ENCODE measurements around the gene FGF18. TPM values are rescaled to one million over a fixed set of nuclear protein-coding genes. Genes with fewer than 3 reads are reported as not detected.

FGF18 gene
- total and polyA plus RNA-seq, 2 experiments from 2014 or later = 0.09 TPM; not detected in 1

GRCh38 chr5:171432583-171433351, 13.3 kb downstream of the FGF18 start:
- H3K4me1 ChIP-seq (ENCODE audit: insufficient read depth) = no peaks in the 10 kb centered on the region
- in situ Hi-C loops (cut with MboI) = no loop called here
- H3K4me3 ChIP-seq = no peak overlapping the region
- TF ChIP-seq EZH2 (IDR thresholded peaks at IDR 0.05; ENCODE audit: insufficient read depth, poor library complexity, severe bottlenecking) (no peak), EZH2phosphoT487 (IDR thresholded peaks at IDR 0.05; ENCODE audit: insufficient read depth, low read depth) (no peak)
- no peak for DNase-seq
- no peaks in the 10 kb centered on the region for H3K36me3 ChIP-seq (ENCODE audit: low read depth)
- H3K9me3 ChIP-seq (ENCODE audit: low read depth) = no peaks in the 10 kb centered on the region
- no peak overlapping the region for H2AFZ ChIP-seq
- H3K4me2 ChIP-seq (ENCODE audit: unreplicated experiment) = no peak overlapping the region
- H3F3A ChIP-seq (ENCODE audit: insufficient read depth) = no peaks in the 10 kb centered on the region
- no peaks in the 10 kb centered on the region for H3K9me2 ChIP-seq (ENCODE audit: insufficient read depth)
- no peaks in the 10 kb centered on the region for H3K27me3 ChIP-seq (replicated peaks; ENCODE audit: insufficient read depth)
- H3K27ac ChIP-seq = no peak overlapping the region
- WGBS, 2 experiments (ENCODE audit: low coverage in 1 of 2, low lambda C conversion rate in 2 of 2, missing lambda C conversion rate in 2 of 2) = 89 to 92% methylated on average over 16 of the region's 16 CpGs
- no peak overlapping the region for H3K9ac ChIP-seq
- no peaks in the 10 kb centered on the region for H4K20me1 ChIP-seq (ENCODE audit: insufficient read depth)
- no peaks in the 10 kb centered on the region for H3K79me2 ChIP-seq (ENCODE audit: insufficient read depth)

- no peak for DNase-seq
- no peak overlapping the region for H3K27ac ChIP-seq
- no peaks in the 10 kb centered on the region for H4K20me1 ChIP-seq (ENCODE audit: insufficient read depth)
- 74 to 81% methylated on average over 6 of the region's 6 CpGs for WGBS, 2 experiments (ENCODE audit: low coverage in 1 of 2, low lambda C conversion rate in 2 of 2, missing lambda C conversion rate in 2 of 2)
- no peak overlapping the region for H3K4me3 ChIP-seq
- no peak overlapping the region for H3K4me2 ChIP-seq (ENCODE audit: unreplicated experiment)
- no peak overlapping the region for H2AFZ ChIP-seq
- in situ Hi-C loops (cut with MboI) = no loop called here
- no peaks in the 10 kb centered on the region for H3K27me3 ChIP-seq (replicated peaks; ENCODE audit: insufficient read depth)
- no peaks in the 10 kb centered on the region for H3F3A ChIP-seq (ENCODE audit: insufficient read depth)
- no peaks in the 10 kb centered on the region for H3K79me2 ChIP-seq (ENCODE audit: insufficient read depth)
- H3K4me1 ChIP-seq (ENCODE audit: insufficient read depth) = no peaks in the 10 kb centered on the region
- H3K9me2 ChIP-seq (ENCODE audit: insufficient read depth) = no peaks in the 10 kb centered on the region
- H3K9me3 ChIP-seq (ENCODE audit: low read depth) = no peaks in the 10 kb centered on the region
- TF ChIP-seq EZH2phosphoT487 (IDR thresholded peaks at IDR 0.05; ENCODE audit: insufficient read depth, low read depth) (no peak), EZH2 (IDR thresholded peaks at IDR 0.05; ENCODE audit: insufficient read depth, poor library complexity, severe bottlenecking) (no peak)
- H3K36me3 ChIP-seq (ENCODE audit: low read depth) = no peaks in the 10 kb centered on the region
- H3K9ac ChIP-seq = no peak overlapping the region
These were observed 13.9 kb downstream of the FGF18 start for GRCh38 chr5:171433352-171433698.

- no peak overlapping the region for H3K4me3 ChIP-seq
- H3K36me3 ChIP-seq (ENCODE audit: low read depth) = no peaks in the 10 kb centered on the region
- H2AFZ ChIP-seq = no peak overlapping the region
- H3K9me3 ChIP-seq (ENCODE audit: low read depth) = no peaks in the 10 kb centered on the region
- no peaks in the 10 kb centered on the region for H3K27me3 ChIP-seq (replicated peaks; ENCODE audit: insufficient read depth)
- H3K9ac ChIP-seq = no peak overlapping the region
- no peaks in the 10 kb centered on the region for H3K4me1 ChIP-seq (ENCODE audit: insufficient read depth)
- no peak overlapping the region for H3K27ac ChIP-seq
- H3K79me2 ChIP-seq (ENCODE audit: insufficient read depth) = no peaks in the 10 kb centered on the region
- H3K4me2 ChIP-seq (ENCODE audit: unreplicated experiment) = no peak overlapping the region
- no peak for DNase-seq
- TF ChIP-seq EZH2 (IDR thresholded peaks at IDR 0.05; ENCODE audit: insufficient read depth, poor library complexity, severe bottlenecking) = no peak
- TF ChIP-seq EZH2phosphoT487 (IDR thresholded peaks at IDR 0.05; ENCODE audit: insufficient read depth, low read depth) = no peak
- no peaks in the 10 kb centered on the region for H3F3A ChIP-seq (ENCODE audit: insufficient read depth)
- in situ Hi-C loops (cut with MboI) = no loop called here
- WGBS, 2 experiments (ENCODE audit: low coverage in 1 of 2, low lambda C conversion rate in 2 of 2, missing lambda C conversion rate in 2 of 2) = 86 to 94% methylated on average over 5 of the region's 5 CpGs
- H4K20me1 ChIP-seq (ENCODE audit: insufficient read depth) = no peaks in the 10 kb centered on the region
- H3K9me2 ChIP-seq (ENCODE audit: insufficient read depth) = no peaks in the 10 kb centered on the region
These were observed 14.7 kb downstream of the FGF18 start for GRCh38 chr5:171433982-171434676.

- H3K9me3 ChIP-seq (ENCODE audit: low read depth) = no peaks in the 10 kb centered on the region
- no peaks in the 10 kb centered on the region for H3K27me3 ChIP-seq (replicated peaks; ENCODE audit: insufficient read depth)
- H2AFZ ChIP-seq = no peak overlapping the region
- no peak overlapping the region for H3K27ac ChIP-seq
- H3K9ac ChIP-seq = no peak overlapping the region
- no peak for DNase-seq
- TF ChIP-seq EZH2phosphoT487 (IDR thresholded peaks at IDR 0.05; ENCODE audit: insufficient read depth, low read depth) (no peak), EZH2 (IDR thresholded peaks at IDR 0.05; ENCODE audit: insufficient read depth, poor library complexity, severe bottlenecking) (no peak)
- H3K79me2 ChIP-seq (ENCODE audit: insufficient read depth) = no peaks in the 10 kb centered on the region
- in situ Hi-C loops (cut with MboI) = no loop called here
- H3K4me3 ChIP-seq = no peak overlapping the region
- H3K36me3 ChIP-seq (ENCODE audit: low read depth) = no peaks in the 10 kb centered on the region
- no peaks in the 10 kb centered on the region for H4K20me1 ChIP-seq (ENCODE audit: insufficient read depth)
- H3F3A ChIP-seq (ENCODE audit: insufficient read depth) = no peaks in the 10 kb centered on the region
- no peak overlapping the region for H3K4me2 ChIP-seq (ENCODE audit: unreplicated experiment)
- 88 to 97% methylated on average over 3 to 4 of the region's 4 CpGs for WGBS, 2 experiments (ENCODE audit: low coverage in 1 of 2, low lambda C conversion rate in 2 of 2, missing lambda C conversion rate in 2 of 2)
- no peaks in the 10 kb centered on the region for H3K9me2 ChIP-seq (ENCODE audit: insufficient read depth)
- no peaks in the 10 kb centered on the region for H3K4me1 ChIP-seq (ENCODE audit: insufficient read depth)
These were observed 15.4 kb downstream of the FGF18 start for GRCh38 chr5:171434874-171435273.

All from GM23248 (cell line).